HG03280 (cell line): ENCODE data around the gene ZNF107.
"Not testable (repeated sequence)": the region's sequence is repeated elsewhere in the genome, so short reads cannot be mapped to it uniquely, and the experiment has no call there.

ENCODE experiments used
- ATAC-seq: cut with Tn5 transposase; IDR thresholded peaks from one replicate; pipeline ENCODE4 v1.9.1; 2021; ENCODE audit warnings: mild to moderate bottlenecking, moderate library complexity; ENCODE audit not compliant: unreplicated experiment

Gene ZNF107

GRCh38 chr7:64642875-64643274 is 23.1 kb upstream of the ZNF107 start:
- ATAC-seq, result no peak

- no peak for ATAC-seq
These were observed 22.4 kb upstream of the ZNF107 start for GRCh38 chr7:64643566-64643965.

- ATAC-seq, result no peak
These were observed 14.7 kb upstream of the ZNF107 start for GRCh38 chr7:64651203-64651602.

DNA sequence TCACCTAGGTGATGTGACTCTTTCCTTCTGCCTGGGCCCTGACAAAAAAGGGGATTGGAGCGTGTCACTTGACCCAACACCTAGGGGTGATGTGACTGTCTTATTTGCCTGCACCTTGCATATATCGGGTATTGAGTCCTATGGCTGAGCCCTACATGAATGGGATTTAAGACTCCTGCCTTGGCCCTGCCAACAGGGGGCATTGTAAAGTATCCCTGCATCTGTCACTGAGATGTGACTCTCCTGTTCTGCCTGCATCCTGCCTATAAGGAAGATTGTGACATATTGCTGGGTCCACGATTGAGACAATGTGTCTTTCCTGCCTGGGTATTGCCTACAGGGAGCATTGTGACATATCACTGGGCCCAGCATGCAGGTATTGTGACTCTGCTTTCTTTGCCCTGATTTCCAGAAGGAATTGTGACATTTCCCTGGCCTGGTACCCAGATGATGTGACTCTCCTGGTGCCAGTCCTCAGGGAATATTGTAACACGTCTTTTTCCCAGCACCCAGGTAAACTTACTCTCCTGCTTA is 14.2 kb upstream of the ZNF107 start:
- no peak for ATAC-seq

DNA sequence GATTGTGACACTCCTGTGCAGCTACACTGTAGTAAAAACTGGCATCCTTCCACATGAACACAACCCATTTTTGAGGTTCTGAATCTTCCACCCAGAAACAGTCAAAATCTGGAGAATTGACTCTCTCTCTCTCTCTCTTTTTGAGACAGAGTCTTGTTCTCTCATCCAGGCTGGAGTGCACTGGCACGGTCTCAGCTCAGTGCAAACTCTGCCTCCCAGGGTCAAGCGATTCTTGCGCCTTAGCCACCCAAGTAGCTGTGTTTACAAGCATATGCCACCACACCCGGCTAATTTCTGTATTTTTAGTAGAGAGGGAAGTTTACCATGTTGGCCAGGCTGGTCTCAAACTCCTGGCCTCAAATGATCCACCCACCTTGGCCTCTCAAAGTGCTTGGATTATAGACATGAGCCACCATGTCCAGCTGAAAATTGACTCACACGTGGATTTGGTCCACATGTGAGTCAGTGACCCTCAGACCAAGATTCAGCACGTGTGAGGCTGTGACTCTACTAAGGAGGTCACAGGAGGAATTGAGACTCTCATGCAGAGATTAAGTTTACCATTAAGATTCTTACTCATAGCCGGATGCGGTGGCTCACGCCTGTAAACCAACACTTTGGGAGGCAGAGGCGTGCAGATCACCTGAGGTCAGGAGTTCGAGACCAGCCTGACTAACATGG is 12.1 kb upstream of the ZNF107 start:
- no peak for ATAC-seq

GRCh38 chr7:64654796-64655548 is 11.0 kb upstream of the ZNF107 start:
- ATAC-seq, result no peak

DNA sequence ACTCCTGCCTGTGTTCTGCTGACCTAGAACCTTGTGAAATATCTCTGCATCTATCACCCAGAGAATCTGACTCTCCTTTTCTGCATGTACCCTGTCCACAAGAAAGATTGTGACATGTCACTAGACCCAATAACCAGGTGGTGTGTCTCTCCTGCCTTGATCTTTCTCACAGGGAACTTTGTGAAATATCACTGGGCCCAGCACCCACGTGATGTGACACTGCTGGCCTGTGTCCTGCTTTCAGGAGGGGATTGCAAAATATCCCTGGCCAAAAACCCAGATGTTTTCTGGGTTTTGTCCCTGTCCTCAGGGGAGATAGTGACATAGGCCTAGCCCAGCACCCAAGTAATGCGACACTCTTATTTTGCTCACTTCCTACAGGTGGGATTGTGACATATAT is 10.1 kb upstream of the ZNF107 start:
- no peak for ATAC-seq

DNA sequence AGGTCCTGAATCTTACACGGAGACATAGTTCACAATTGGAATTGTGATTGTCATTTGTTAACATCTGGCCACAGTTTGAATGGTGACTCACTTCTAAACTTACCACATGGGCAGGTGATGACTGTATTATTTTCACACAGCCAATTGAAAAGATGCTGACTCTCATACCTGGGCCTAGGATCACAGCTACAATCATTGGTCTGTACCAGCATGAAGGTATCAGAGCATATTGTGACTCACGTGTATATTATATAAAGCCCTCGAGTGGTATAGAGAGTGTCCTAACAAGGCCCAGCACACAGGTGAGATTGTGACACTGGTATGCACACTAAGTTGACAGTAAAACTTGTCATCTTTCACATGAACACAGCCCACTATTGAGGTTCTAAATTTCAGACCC is 9.4 kb upstream of the ZNF107 start:
- ATAC-seq, result no peak

- ATAC-seq, result not testable (repeated sequence)
These were observed 3.8 kb upstream of the ZNF107 start for GRCh38 chr7:64662091-64662490.

- no peak for ATAC-seq
These were observed 724 bp downstream of the ZNF107 start for GRCh38 chr7:64666663-64667050.

DNA sequence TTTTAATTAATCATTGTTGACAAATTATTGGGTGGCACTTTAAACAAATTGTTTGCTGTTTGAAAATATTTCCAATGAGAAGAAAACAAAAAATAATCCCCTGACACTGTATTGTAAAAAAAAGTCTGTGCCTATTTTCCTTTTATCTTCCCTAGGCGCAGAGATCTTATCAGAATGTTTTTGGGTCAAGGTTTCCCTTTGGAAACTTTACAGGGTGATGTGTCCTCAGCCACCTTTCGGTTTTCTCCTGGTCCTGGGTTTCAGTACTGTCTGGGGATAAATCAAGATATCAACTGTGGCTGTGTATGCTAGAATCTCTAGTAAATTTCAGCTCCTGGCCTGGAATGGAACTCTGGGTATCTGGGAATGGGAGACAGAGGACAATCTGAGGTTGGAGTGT is 1.4 kb downstream of the ZNF107 start:
- ATAC-seq, result no peak

GRCh38 chr7:64672414-64672813 is 6.5 kb downstream of the ZNF107 start:
- no peak for ATAC-seq

GRCh38 chr7:64685091-64685490 is 19.2 kb downstream of the ZNF107 start:
- ATAC-seq, result no peak

- ATAC-seq, result no peak
These were observed 19.8 kb downstream of the ZNF107 start for GRCh38 chr7:64685741-64686140.

- no peak for ATAC-seq
These were observed 20.7 kb downstream of the ZNF107 start for GRCh38 chr7:64686493-64687184.

GRCh38 chr7:64687249-64687648 is 21.3 kb downstream of the ZNF107 start:
- ATAC-seq, result no peak

DNA sequence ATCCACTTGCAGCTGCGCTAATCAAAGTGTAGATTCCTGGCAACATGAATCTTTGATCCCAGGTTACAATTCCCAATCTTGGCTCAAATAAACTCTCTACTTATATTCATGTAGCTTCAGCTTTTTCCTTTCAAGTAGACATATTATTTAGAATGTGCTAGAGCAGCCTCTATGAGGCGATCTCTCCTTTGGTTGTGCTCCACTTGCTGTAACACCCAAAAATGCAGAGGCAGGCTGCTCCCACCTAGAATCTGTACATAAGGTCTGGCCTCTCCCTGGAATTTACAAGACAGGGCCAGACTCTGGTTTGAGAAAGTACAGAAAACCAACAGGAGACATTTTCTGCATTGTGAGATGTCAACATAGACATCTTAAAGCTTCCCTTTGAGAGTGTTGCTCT is 23.1 kb downstream of the ZNF107 start:
- no peak for ATAC-seq

- no peak for ATAC-seq
These were observed 25.9 kb downstream of the ZNF107 start for GRCh38 chr7:64691831-64692230.

DNA sequence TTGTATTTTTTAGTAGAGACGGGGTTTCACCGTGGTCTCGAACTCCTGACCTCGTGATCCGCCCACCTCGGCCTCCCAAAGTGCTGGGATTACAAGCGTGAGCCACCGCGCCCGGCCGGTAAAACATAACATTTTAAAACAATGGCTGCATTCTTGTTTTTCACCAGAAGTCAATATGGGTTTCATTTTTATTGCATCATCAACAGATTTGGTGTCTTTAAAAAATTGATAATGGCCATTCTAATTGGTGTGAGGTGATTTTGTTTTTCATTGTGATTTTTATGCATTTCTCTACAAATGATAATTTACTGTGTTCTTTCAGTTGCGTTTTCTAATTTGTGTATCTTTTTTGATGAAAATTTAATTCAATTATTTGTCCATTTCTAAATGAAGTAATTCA is 31.9 kb downstream of the ZNF107 start:
- ATAC-seq, result not testable (repeated sequence)

DNA sequence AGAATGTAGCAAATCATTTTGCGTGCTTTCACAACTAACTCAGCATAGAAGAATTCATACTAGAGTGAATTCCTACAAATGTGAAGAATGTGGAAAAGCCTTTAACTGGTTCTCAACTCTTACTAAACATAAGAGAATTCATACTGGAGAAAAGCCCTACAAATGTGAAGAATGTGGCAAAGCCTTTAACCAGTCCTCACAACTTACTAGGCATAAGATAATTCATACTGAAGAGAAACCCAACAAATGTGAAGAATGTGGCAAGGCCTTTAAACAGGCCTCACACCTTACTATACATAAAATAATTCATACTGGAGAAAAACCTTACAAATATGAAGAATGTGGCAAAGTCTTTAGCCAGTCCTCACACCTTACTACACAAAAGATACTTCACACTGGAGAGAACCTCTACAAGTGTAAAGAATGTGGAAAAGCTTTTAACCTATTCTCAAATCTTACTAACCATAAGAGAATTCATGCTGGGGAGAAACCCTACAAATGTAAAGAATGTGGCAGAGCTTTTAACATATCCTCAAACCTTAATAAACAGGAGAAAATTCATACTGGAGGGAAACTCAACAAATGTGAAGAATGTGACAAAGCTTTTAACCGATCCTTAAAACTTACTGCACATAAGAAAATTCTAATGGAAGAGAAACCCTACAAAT is 40.8 kb downstream of the ZNF107 start:
- no peak for ATAC-seq

GRCh38 chr7:64717896-64718295 is 52.0 kb downstream of the ZNF107 start:
- ATAC-seq, result not testable (repeated sequence)
